NK-92 treated with Interleukin-12 subunit alpha and Interleukin-12 subunit beta, amount 100 ng/mL, for 24 hours (cell line): ENCODE data around the gene TMEM132C.
A peak's percentile ranks its signal among the peaks of the same experiment; 100 is the strongest.

ENCODE experiments used
- DNase-seq: peaks from one replicate; lab custom pipeline; 2025; lab: John Stamatoyannopoulos, UW

The TMEM132C gene

GRCh38 chr12:128288896-128289295 lies 21.9 kb downstream of the TMEM132C start:
- DNase-seq: no peak

- no peak for DNase-seq
Observed at GRCh38 chr12:128290938-128291337, 24.0 kb downstream of the TMEM132C start.

- DNase-seq: peak; percentile 55
Observed at GRCh38 chr12:128298091-128298748, 31.2 kb downstream of the TMEM132C start.

GRCh38 chr12:128305336-128305892 lies 38.4 kb downstream of the TMEM132C start:
- DNase-seq: no peak

- no peak for DNase-seq
Observed at GRCh38 chr12:128307791-128308190, 40.8 kb downstream of the TMEM132C start.

GRCh38 chr12:128312661-128313060 lies 45.7 kb downstream of the TMEM132C start:
- no peak for DNase-seq

- no peak for DNase-seq
Observed at GRCh38 chr12:128313931-128314330, 47.0 kb downstream of the TMEM132C start.

- DNase-seq: no peak
Observed at GRCh38 chr12:128314611-128315010, 47.6 kb downstream of the TMEM132C start.

- DNase-seq: no peak
Observed at GRCh38 chr12:128316078-128316477, 49.1 kb downstream of the TMEM132C start.

GRCh38 chr12:128316973-128317526 lies 50.1 kb downstream of the TMEM132C start:
- no peak for DNase-seq

- DNase-seq: no peak
Observed at GRCh38 chr12:128318341-128318740, 51.4 kb downstream of the TMEM132C start.

GRCh38 chr12:128318946-128319345 lies 52.0 kb downstream of the TMEM132C start:
- no peak for DNase-seq

GRCh38 chr12:128322341-128322740 lies 55.4 kb downstream of the TMEM132C start:
- DNase-seq: no peak

- no peak for DNase-seq
Observed at GRCh38 chr12:128323145-128323920, 56.4 kb downstream of the TMEM132C start.

GRCh38 chr12:128325646-128326045 lies 58.7 kb downstream of the TMEM132C start:
- DNase-seq: no peak

- no peak for DNase-seq
Observed at GRCh38 chr12:128326406-128326805, 59.4 kb downstream of the TMEM132C start.

- DNase-seq: no peak
Observed at GRCh38 chr12:128328961-128329360, 62.0 kb downstream of the TMEM132C start.

GRCh38 chr12:128336204-128337070 lies 69.5 kb downstream of the TMEM132C start:
- DNase-seq: no peak

- DNase-seq: no peak
Observed at GRCh38 chr12:128337071-128337345, 70.0 kb downstream of the TMEM132C start.

- no peak for DNase-seq
Observed at GRCh38 chr12:128337431-128338170, 70.6 kb downstream of the TMEM132C start.

GRCh38 chr12:128338386-128339125 lies 71.6 kb downstream of the TMEM132C start:
- DNase-seq: no peak
